DOHH2 (cell line): ENCODE data around the gene TNFRSF25.

Experiments
- CTCF ChIP-seq: fragments of 200-600 bp; sonication (generic); IDR thresholded peaks from one replicate; pipeline ENCODE4 v1.5.1; 2014; ENCODE audit warnings: antibody characterized with exemption, mild to moderate bottlenecking, low read depth, low read length; ENCODE audit not compliant: poor library complexity, severe bottlenecking
- EZH2phosphoT487 ChIP-seq: fragments of 200-600 bp; sonication (generic); IDR thresholded peaks from 2 replicates; pipeline ENCODE4 v1.6.1; 2017; ENCODE audit warnings: borderline replicate concordance, mild to moderate bottlenecking, antibody characterized with exemption, low read length, moderate library complexity, mixed read lengths

GRCh38 chr1:6464915-6465314 lies 1.1 kb downstream of the TNFRSF25 start:
- TF ChIP-seq CTCF (no peak), EZH2phosphoT487 (no peak)
